GM23338 (cell line): Measurements from ENCODE around the gene TNFRSF12A. TPM values are rescaled to one million over a fixed set of nuclear protein-coding genes. Genes with fewer than 3 reads are reported as not detected.

Experiments used
- ATAC-seq: fragments of 200-7000 bp; cut with Tn5 transposase; 3 replicates; pipeline ENCODE4 v1.9.1; 2020
- DNase-seq: peaks from one replicate; pipeline ENCODE4 v3.0.0-alpha.2; 2015; ENCODE audit warnings: low spot score
- H2AFZ ChIP-seq: fragments of 200-600 bp; sonication (generic); 2 replicates; pipeline ENCODE4 v1.8.0; 2016; ENCODE audit warnings: antibody characterized with exemption, mild to moderate bottlenecking, moderate library complexity
- H3F3A ChIP-seq: fragments of 200-600 bp; sonication (generic); replicated peaks from 2 replicates; pipeline ENCODE4 v1.8.0; 2017; ENCODE audit warnings: antibody characterized with exemption, mixed run types, low read depth
- H3K27ac ChIP-seq: fragments of 200-600 bp; sonication (generic); 2 replicates; pipeline ENCODE4 v1.6.1; 2016; ENCODE audit warnings: low read depth
- H3K27me3 ChIP-seq: fragments of 200-600 bp; sonication (generic); 2 replicates; pipeline ENCODE4 v1.8.0; 2016; ENCODE audit warnings: mild to moderate bottlenecking, mixed run types, moderate library complexity; ENCODE audit not compliant: insufficient read depth
- H3K36me3 ChIP-seq: fragments of 200-600 bp; sonication (generic); 2 replicates; pipeline ENCODE4 v1.8.0; 2016; ENCODE audit warnings: mild to moderate bottlenecking; ENCODE audit not compliant: insufficient read depth
- H3K4me1 ChIP-seq: fragments of 200-600 bp; sonication (generic); 2 replicates; pipeline ENCODE4 v1.8.0; 2016; ENCODE audit warnings: mild to moderate bottlenecking, moderate library complexity; ENCODE audit not compliant: insufficient read depth
- H3K4me2 ChIP-seq: fragments of 200-600 bp; sonication (generic); 2 replicates; pipeline ENCODE4 v1.7.1; 2017; ENCODE audit warnings: mixed run types
- H3K4me3 ChIP-seq: fragments of 200-600 bp; sonication (generic); 2 replicates; pipeline ENCODE4 v1.6.1; 2016; ENCODE audit warnings: mixed run types
- H3K79me2 ChIP-seq: fragments of 200-600 bp; sonication (generic); replicated peaks from 2 replicates; pipeline ENCODE4 v1.8.0; 2017; ENCODE audit warnings: mild to moderate bottlenecking; ENCODE audit not compliant: insufficient read depth
- H3K9me2 ChIP-seq: fragments of 200-600 bp; sonication (generic); 2 replicates; pipeline ENCODE4 v1.8.0; 2017; ENCODE audit not compliant: insufficient read depth
- H4K20me1 ChIP-seq: fragments of 200-600 bp; sonication (generic); replicated peaks from 2 replicates; pipeline ENCODE4 v1.8.0; 2017; ENCODE audit warnings: mild to moderate bottlenecking; ENCODE audit not compliant: insufficient read depth
- H3K27ac Mint-ChIP-seq: 2 replicates; pipeline ENCODE4 v1.8.0; 2020; ENCODE audit warnings: inconsistent platforms, mild to moderate bottlenecking, moderate library complexity, mixed read lengths
- H3K27me3 Mint-ChIP-seq: 3 replicates; pipeline ENCODE4 v1.8.0; 2022; ENCODE audit warnings: low read depth, mild to moderate bottlenecking, moderate library complexity, mixed read lengths, inconsistent platforms; ENCODE audit not compliant: insufficient read depth, poor library complexity
- H3K36me3 Mint-ChIP-seq: 3 replicates; pipeline ENCODE4 v1.8.0; 2021; ENCODE audit warnings: low read depth, mild to moderate bottlenecking, inconsistent platforms, moderate library complexity, mixed read lengths
- H3K4me1 Mint-ChIP-seq: 3 replicates; pipeline ENCODE4 v1.8.0; 2020; ENCODE audit warnings: mild to moderate bottlenecking, inconsistent platforms, mixed read lengths
- H3K4me3 Mint-ChIP-seq: 3 replicates; pipeline ENCODE4 v1.8.0; 2021; ENCODE audit warnings: moderate library complexity, mild to moderate bottlenecking, inconsistent platforms, mixed read lengths
- H3K9me3 Mint-ChIP-seq: 3 replicates; pipeline ENCODE4 v1.8.0; 2020; ENCODE audit warnings: moderate library complexity, mild to moderate bottlenecking, inconsistent platforms, mixed read lengths
- CREB1 ChIP-seq: fragments of 250-450 bp; sonication (Bioruptor Pico); IDR thresholded peaks from 2 replicates; pipeline ENCODE4 v1.5.0; 2020; ENCODE audit warnings: low read depth, mild to moderate bottlenecking, moderate library complexity
- CTCF ChIP-seq, 2 experiments: fragments of 200-600 bp in 1 of 2; sonication (generic) in 1 of 2; conservative IDR thresholded peaks; 2 replicates each; pipeline versions ENCODE4 v1.5.1 to v1.6.1; 2016 to 2017; ENCODE audit warnings: antibody characterized with exemption in 2 of 2, low read depth in 2 of 2, mild to moderate bottlenecking in 2 of 2, moderate library complexity in 1 of 2
- EZH2 ChIP-seq: fragments of 200-600 bp; sonication (generic); IDR thresholded peaks from one replicate; pipeline ENCODE4 v1.8.0; 2017; ENCODE audit warnings: antibody characterized with exemption, mild to moderate bottlenecking, low read depth; ENCODE audit not compliant: unreplicated experiment
- EZH2phosphoT487 ChIP-seq: fragments of 200-600 bp; sonication (generic); IDR thresholded peaks from one replicate; pipeline ENCODE4 v1.8.1; 2018; ENCODE audit warnings: antibody characterized with exemption; ENCODE audit not compliant: unreplicated experiment
- JUNB ChIP-seq: IDR thresholded peaks from one replicate; pipeline ENCODE4 v1.6.1; 2016; ENCODE audit warnings: antibody characterized with exemption; ENCODE audit not compliant: unreplicated experiment
- POLR2AphosphoS5 ChIP-seq: IDR thresholded peaks from 2 replicates; pipeline ENCODE4 v1.6.1; 2016; ENCODE audit warnings: antibody characterized with exemption, low read depth
- STAT1 ChIP-seq: IDR thresholded peaks from one replicate; pipeline ENCODE4 v1.6.1; 2016; ENCODE audit warnings: antibody characterized with exemption; ENCODE audit not compliant: unreplicated experiment
- ZNF114 ChIP-seq: fragments of 250-450 bp; sonication (Bioruptor Pico); IDR thresholded peaks from 2 replicates; pipeline ENCODE4 v1.5.0; 2020; ENCODE audit warnings: mild to moderate bottlenecking, moderate library complexity
- polyA plus RNA-seq: library from polyadenylated mRNA; unstranded; fragments of >200 nt; fragmentation: Nextera tagmentation; extraction: Ambion mirVana; gene quantifications from 2 replicates; pipeline ENCODE4 v1.2.1, GENCODE V29; 2016
- total RNA-seq: library from RNA; depleted of rRNA; stranded (reverse); fragments of >200 nt; shearing (Covaris generic); gene quantifications from 2 replicates; pipeline ENCODE4 v1.2.3, GENCODE V29; 2014
- TF ChIP-seq, protein P1 (sequence below): IDR thresholded peaks from one replicate; pipeline ENCODE4 v1.6.1; 2018; ENCODE audit warnings: antibody characterized with exemption; ENCODE audit not compliant: unreplicated experiment
- TF ChIP-seq, protein P2 (sequence below): fragments of 250-450 bp; sonication (Bioruptor Pico); IDR thresholded peaks from 2 replicates; pipeline ENCODE4 v1.5.0; 2020; ENCODE audit warnings: mild to moderate bottlenecking, moderate library complexity
- TF ChIP-seq, protein P3 (sequence below): IDR thresholded peaks from 2 replicates; pipeline ENCODE4 v1.6.1; 2016; ENCODE audit warnings: antibody characterized with exemption

Gene TNFRSF12A
- total and polyA plus RNA-seq, 2 experiments from 2014 or later = 78.0 to 152 TPM

- no peak for TF ChIP-seq CTCF (conservative IDR thresholded peaks at IDR 0.05; ENCODE audit: low read depth in 2 of 2)
- TF ChIP-seq CREB1 = no peak
- TF ChIP-seq EZH2 = no peak
- no peak for TF ChIP-seq JUNB
- TF ChIP-seq STAT1 = no peak
- TF ChIP-seq EZH2phosphoT487 = no peak
- TF ChIP-seq, protein P1, sequence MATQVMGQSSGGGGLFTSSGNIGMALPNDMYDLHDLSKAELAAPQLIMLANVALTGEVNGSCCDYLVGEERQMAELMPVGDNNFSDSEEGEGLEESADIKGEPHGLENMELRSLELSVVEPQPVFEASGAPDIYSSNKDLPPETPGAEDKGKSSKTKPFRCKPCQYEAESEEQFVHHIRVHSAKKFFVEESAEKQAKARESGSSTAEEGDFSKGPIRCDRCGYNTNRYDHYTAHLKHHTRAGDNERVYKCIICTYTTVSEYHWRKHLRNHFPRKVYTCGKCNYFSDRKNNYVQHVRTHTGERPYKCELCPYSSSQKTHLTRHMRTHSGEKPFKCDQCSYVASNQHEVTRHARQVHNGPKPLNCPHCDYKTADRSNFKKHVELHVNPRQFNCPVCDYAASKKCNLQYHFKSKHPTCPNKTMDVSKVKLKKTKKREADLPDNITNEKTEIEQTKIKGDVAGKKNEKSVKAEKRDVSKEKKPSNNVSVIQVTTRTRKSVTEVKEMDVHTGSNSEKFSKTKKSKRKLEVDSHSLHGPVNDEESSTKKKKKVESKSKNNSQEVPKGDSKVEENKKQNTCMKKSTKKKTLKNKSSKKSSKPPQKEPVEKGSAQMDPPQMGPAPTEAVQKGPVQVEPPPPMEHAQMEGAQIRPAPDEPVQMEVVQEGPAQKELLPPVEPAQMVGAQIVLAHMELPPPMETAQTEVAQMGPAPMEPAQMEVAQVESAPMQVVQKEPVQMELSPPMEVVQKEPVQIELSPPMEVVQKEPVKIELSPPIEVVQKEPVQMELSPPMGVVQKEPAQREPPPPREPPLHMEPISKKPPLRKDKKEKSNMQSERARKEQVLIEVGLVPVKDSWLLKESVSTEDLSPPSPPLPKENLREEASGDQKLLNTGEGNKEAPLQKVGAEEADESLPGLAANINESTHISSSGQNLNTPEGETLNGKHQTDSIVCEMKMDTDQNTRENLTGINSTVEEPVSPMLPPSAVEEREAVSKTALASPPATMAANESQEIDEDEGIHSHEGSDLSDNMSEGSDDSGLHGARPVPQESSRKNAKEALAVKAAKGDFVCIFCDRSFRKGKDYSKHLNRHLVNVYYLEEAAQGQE = no peak
These were observed 46.2 kb downstream of the TNFRSF12A start (continued) for GRCh38 chr16:3066440-3066748.

DNA sequence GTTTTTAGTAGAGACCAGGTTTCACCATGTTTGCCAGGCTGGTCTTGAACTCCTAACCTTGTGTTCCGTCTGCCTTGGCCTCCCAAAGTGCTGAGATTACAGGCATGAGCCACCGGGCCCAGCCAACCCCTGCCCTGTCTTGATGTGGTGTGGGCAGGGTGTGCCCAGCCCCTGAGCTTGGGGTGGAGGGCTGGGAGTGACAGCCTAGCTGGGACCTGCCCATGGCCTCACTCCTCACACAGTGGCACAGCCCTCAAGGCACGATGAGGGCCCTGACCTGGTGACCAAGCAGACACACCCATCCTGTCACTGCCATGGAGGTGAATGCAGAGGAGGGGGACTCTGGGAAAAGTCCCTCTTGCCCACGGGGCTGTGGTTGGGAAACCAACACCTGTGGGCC lies 48.3 kb downstream of the TNFRSF12A start:
- Histone ChIP-seq H3K27ac (no peak overlapping the region), H3K27me3 (no peaks in the 10 kb centered on the region), H3F3A (no peaks in the 10 kb centered on the region), H3K4me2 (no peak overlapping the region), H2AFZ (no peak overlapping the region), H3K36me3 (no peaks in the 10 kb centered on the region), H3K79me2 (no peaks in the 10 kb centered on the region), H3K9me2 (no peaks in the 10 kb centered on the region), H3K4me3 (no peak overlapping the region), H3K4me1 (0 out of 2 replicates have a peak, but pooled peaks cover 4% of the 10 kb centered on the region), H4K20me1 (no peaks in the 10 kb centered on the region)
- H3K27ac Mint-ChIP-seq = no peak overlapping the region
- no peaks in the 10 kb centered on the region; the same call in 2 of the 3 replicates for H3K9me3 Mint-ChIP-seq
- no peaks in the 10 kb centered on the region; the same call in 2 of the 3 replicates for H3K36me3 Mint-ChIP-seq
- H3K27me3 Mint-ChIP-seq = peaks cover 31% of the 10 kb centered on the region
- DNase-seq (no peak), ATAC-seq (no peak)
- peaks cover 31% of the 10 kb centered on the region for H3K4me1 Mint-ChIP-seq
- no peak overlapping the region for H3K4me3 Mint-ChIP-seq
- TF ChIP-seq EZH2phosphoT487 = no peak
- no peak for TF ChIP-seq CTCF (conservative IDR thresholded peaks at IDR 0.05; ENCODE audit: low read depth in 2 of 2)
- TF ChIP-seq JUNB = no peak
- no peak for TF ChIP-seq STAT1
- no peak for TF ChIP-seq ZNF114 (CRISPR knock-in tag)
- TF ChIP-seq, protein P2, sequence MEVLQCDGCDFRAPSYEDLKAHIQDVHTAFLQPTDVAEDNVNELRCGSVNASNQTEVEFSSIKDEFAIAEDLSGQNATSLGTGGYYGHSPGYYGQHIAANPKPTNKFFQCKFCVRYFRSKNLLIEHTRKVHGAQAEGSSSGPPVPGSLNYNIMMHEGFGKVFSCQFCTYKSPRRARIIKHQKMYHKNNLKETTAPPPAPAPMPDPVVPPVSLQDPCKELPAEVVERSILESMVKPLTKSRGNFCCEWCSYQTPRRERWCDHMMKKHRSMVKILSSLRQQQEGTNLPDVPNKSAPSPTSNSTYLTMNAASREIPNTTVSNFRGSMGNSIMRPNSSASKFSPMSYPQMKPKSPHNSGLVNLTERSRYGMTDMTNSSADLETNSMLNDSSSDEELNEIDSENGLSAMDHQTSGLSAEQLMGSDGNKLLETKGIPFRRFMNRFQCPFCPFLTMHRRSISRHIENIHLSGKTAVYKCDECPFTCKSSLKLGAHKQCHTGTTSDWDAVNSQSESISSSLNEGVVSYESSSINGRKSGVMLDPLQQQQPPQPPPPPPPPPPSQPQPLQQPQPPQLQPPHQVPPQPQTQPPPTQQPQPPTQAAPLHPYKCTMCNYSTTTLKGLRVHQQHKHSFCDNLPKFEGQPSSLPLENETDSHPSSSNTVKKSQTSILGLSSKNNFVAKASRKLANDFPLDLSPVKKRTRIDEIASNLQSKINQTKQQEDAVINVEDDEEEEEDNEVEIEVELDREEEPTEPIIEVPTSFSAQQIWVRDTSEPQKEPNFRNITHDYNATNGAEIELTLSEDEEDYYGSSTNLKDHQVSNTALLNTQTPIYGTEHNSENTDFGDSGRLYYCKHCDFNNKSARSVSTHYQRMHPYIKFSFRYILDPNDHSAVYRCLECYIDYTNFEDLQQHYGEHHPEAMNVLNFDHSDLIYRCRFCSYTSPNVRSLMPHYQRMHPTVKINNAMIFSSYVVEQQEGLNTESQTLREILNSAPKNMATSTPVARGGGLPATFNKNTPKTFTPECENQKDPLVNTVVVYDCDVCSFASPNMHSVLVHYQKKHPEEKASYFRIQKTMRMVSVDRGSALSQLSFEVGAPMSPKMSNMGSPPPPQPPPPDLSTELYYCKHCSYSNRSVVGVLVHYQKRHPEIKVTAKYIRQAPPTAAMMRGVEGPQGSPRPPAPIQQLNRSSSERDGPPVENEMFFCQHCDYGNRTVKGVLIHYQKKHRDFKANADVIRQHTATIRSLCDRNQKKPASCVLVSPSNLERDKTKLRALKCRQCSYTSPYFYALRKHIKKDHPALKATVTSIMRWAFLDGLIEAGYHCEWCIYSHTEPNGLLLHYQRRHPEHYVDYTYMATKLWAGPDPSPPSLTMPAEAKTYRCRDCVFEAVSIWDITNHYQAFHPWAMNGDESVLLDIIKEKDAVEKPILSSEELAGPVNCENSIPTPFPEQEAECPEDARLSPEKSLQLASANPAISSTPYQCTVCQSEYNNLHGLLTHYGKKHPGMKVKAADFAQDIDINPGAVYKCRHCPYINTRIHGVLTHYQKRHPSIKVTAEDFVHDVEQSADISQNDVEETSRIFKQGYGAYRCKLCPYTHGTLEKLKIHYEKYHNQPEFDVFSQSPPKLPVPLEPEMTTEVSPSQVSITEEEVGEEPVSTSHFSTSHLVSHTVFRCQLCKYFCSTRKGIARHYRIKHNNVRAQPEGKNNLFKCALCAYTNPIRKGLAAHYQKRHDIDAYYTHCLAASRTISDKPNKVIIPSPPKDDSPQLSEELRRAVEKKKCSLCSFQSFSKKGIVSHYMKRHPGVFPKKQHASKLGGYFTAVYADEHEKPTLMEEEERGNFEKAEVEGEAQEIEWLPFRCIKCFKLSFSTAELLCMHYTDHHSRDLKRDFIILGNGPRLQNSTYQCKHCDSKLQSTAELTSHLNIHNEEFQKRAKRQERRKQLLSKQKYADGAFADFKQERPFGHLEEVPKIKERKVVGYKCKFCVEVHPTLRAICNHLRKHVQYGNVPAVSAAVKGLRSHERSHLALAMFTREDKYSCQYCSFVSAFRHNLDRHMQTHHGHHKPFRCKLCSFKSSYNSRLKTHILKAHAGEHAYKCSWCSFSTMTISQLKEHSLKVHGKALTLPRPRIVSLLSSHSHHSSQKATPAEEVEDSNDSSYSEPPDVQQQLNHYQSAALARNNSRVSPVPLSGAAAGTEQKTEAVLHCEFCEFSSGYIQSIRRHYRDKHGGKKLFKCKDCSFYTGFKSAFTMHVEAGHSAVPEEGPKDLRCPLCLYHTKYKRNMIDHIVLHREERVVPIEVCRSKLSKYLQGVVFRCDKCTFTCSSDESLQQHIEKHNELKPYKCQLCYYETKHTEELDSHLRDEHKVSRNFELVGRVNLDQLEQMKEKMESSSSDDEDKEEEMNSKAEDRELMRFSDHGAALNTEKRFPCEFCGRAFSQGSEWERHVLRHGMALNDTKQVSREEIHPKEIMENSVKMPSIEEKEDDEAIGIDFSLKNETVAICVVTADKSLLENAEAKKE (CRISPR knock-in tag) = no peak
- no peak for TF ChIP-seq POLR2AphosphoS5
- TF ChIP-seq, protein P3, sequence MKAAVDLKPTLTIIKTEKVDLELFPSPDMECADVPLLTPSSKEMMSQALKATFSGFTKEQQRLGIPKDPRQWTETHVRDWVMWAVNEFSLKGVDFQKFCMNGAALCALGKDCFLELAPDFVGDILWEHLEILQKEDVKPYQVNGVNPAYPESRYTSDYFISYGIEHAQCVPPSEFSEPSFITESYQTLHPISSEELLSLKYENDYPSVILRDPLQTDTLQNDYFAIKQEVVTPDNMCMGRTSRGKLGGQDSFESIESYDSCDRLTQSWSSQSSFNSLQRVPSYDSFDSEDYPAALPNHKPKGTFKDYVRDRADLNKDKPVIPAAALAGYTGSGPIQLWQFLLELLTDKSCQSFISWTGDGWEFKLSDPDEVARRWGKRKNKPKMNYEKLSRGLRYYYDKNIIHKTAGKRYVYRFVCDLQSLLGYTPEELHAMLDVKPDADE = no peak
